B cell (primary cell): ENCODE results near the gene LOC101059915.

Source experiments
- ATAC-seq: fragments of 200-7000 bp; cut with Tn5 transposase; one replicate; pipeline ENCODE4 v1.10.0; 2021; ENCODE audit warnings: low read depth, mild to moderate bottlenecking, moderate number of reproducible peaks, moderate library complexity
- CTCF ChIA-PET: fragments of 350-600 bp; sonication (Branson Sonifier 250); formaldehyde crosslinking; loops from one replicate; lab custom pipeline; 2021; ENCODE audit warnings: antibody characterized with exemption, inconsistent platforms; lab: Charles Lee
- POLR2A ChIA-PET: fragments of 350-600 bp; sonication (Branson Sonifier 250); formaldehyde crosslinking; loops from one replicate; lab custom pipeline; 2021; ENCODE audit warnings: antibody characterized with exemption; lab: Charles Lee
- DNase-seq: peaks from one replicate; pipeline ENCODE4 v3.0.0; 2013
- H2AFZ ChIP-seq: 2 replicates; pipeline ENCODE4 v1.6.1; 2012; ENCODE audit warnings: mild to moderate bottlenecking, low read depth, low read length; ENCODE audit not compliant: insufficient read depth, poor library complexity, severe bottlenecking
- H3K27ac ChIP-seq, 2 donors: 1 replicate in 1 of 2; 2 replicates in 1 of 2; pipeline ENCODE4 v1.5.1; 2012 to 2013; ENCODE audit warnings: low read length in 2 of 2, mild to moderate bottlenecking in 2 of 2, moderate library complexity in 1 of 2
- H3K27me3 ChIP-seq, 4 experiments: fragments of 200-600 bp in 1 of 4; sonication (generic) in 1 of 4; replicated peaks in 1 of 4; 1 replicate in 2 of 4; 2 replicates in 2 of 4; pipeline versions ENCODE4 v1.6.1 to v1.7.0; 2013 to 2016; ENCODE audit warnings: low read length in 3 of 4, mild to moderate bottlenecking in 2 of 4, mixed read lengths in 1 of 4, moderate library complexity in 1 of 4; ENCODE audit not compliant: insufficient read depth in 4 of 4, control insufficient read depth in 3 of 4; ENCODE audit errors: control extremely low read depth in 1 of 4
- H3K36me3 ChIP-seq, 2 experiments: replicated peaks in 1 of 2; 1 replicate in 1 of 2; 2 replicates in 1 of 2; pipeline versions ENCODE4 v1.6.1 to v1.7.1; 2013; ENCODE audit warnings: low read length in 1 of 2; ENCODE audit not compliant: insufficient read depth in 2 of 2, control insufficient read depth in 1 of 2; ENCODE audit errors: control extremely low read depth in 1 of 2, extremely low read depth in 1 of 2
- H3K4me1 ChIP-seq, 2 donors: fragments of 200-600 bp in 1 of 2; sonication (generic) in 1 of 2; 1 replicate in 1 of 2; 2 replicates in 1 of 2; pipeline versions ENCODE4 v1.5.1 to v1.6.1; 2013 to 2017; ENCODE audit warnings: low read length in 2 of 2; ENCODE audit not compliant: control insufficient read depth in 2 of 2, insufficient read depth in 2 of 2
- H3K4me2 ChIP-seq: replicated peaks from 2 replicates; pipeline ENCODE3; 2012; ENCODE audit warnings: mild to moderate bottlenecking, low read depth, low read length; ENCODE audit not compliant: poor library complexity, severe bottlenecking
- H3K4me3 ChIP-seq, 5 experiments: fragments of 200-600 bp in 1 of 5; sonication (generic) in 1 of 5; 1 replicate in 3 of 5; 2 replicates in 2 of 5; pipeline versions ENCODE4 v1.5.1 to v1.7.0; 2011 to 2016; ENCODE audit warnings: low read length in 4 of 5, mild to moderate bottlenecking in 4 of 5, low read depth in 2 of 5, control low read depth in 1 of 5, moderate library complexity in 1 of 5; ENCODE audit not compliant: insufficient read depth in 1 of 5; ENCODE audit errors: control extremely low read depth in 1 of 5, extremely low read depth in 1 of 5
- H3K79me2 ChIP-seq: fragments of 200-600 bp; sonication (generic); one replicate; pipeline ENCODE4 v1.6.0; 2016; ENCODE audit warnings: low read length; ENCODE audit not compliant: control insufficient read depth, insufficient read depth
- H3K9ac ChIP-seq: fragments of 200-600 bp; sonication (generic); 2 replicates; pipeline ENCODE4 v1.6.1; 2017; ENCODE audit warnings: mild to moderate bottlenecking, low read length, moderate library complexity
- H3K9me3 ChIP-seq, 3 donors: one replicate each; pipeline versions ENCODE4 v1.6.1 to v1.7.1; 2013; ENCODE audit warnings: low read length in 2 of 3; ENCODE audit not compliant: control insufficient read depth in 2 of 3, insufficient read depth in 1 of 3; ENCODE audit errors: control extremely low read depth in 1 of 3
- H4K20me1 ChIP-seq: 2 replicates; pipeline ENCODE4 v1.6.0; 2012; ENCODE audit warnings: mild to moderate bottlenecking, low read length; ENCODE audit not compliant: insufficient read depth, control insufficient read depth, poor library complexity, severe bottlenecking
- H3K27ac Mint-ChIP-seq: one replicate; pipeline ENCODE4 v1.8.0; 2021; ENCODE audit warnings: mixed read lengths
- H3K27me3 Mint-ChIP-seq: one replicate; pipeline ENCODE4 v1.8.0; 2021; ENCODE audit warnings: mixed read lengths
- H3K4me1 Mint-ChIP-seq: one replicate; pipeline ENCODE4 v1.8.0; 2021; ENCODE audit warnings: mixed read lengths
- H3K4me3 Mint-ChIP-seq: one replicate; pipeline ENCODE4 v1.8.0; 2021; ENCODE audit warnings: mixed read lengths
- H3K9me3 Mint-ChIP-seq: one replicate; pipeline ENCODE4 v1.8.0; 2022; ENCODE audit warnings: mixed read lengths; ENCODE audit not compliant: insufficient read depth
- EZH2 ChIP-seq: IDR thresholded peaks from 2 replicates; pipeline ENCODE4 v1.6.1; 2012; ENCODE audit warnings: borderline replicate concordance, low read depth, mild to moderate bottlenecking, moderate library complexity, low read length; ENCODE audit not compliant: insufficient read depth, poor library complexity, severe bottlenecking
- WGBS: methylation state at CpG from one replicate; pipeline ENCODE4 v1.1.5; 2013; ENCODE audit warnings: missing lambda C conversion rate; ENCODE audit not compliant: insufficient coverage; 5-methylcytosine and 5-hydroxymethylcytosine counted together
- intact Hi-C: fragments of 100-400 bp; cut with micrococcal nuclease; formaldehyde crosslinking; loops from one replicate; pipeline ENCODE4 v1.10.0; 2022
- TF ChIP-seq, protein P1 (sequence below): fragments of 200-600 bp; IDR thresholded peaks from one replicate; pipeline ENCODE4 v1.8.0; 2022; ENCODE audit warnings: antibody characterized with exemption, mild to moderate bottlenecking

Gene LOC101059915

GRCh38 chrX:71626576-71626975, 40.8 kb upstream of the LOC101059915 start:
- ChIA-PET CTCF (interaction anchor here (0.7 to 1.6 kb wide), 2 partner anchors 10 to 86 kb away, joined by 3 to 4 read pairs; no protein-coding TSS in a partner anchor), POLR2A (no interaction called here)
- DNase-seq, result no peak
- Histone ChIP-seq H4K20me1 (no peaks in the 10 kb centered on the region), H3K79me2 (no peaks in the 10 kb centered on the region), H3K4me2 (no peak overlapping the region), H3K4me3 (no peak overlapping the region), H3K36me3 (no peaks in the 10 kb centered on the region), H3K9me3 (no peaks in the 10 kb centered on the region), H3K4me1 (peaks cover 40 to 66% of the 10 kb centered on the region in 2 donors), H3K27ac (no peak overlapping the region), H2AFZ (no peak overlapping the region), H3K27me3 (no peaks in the 10 kb centered on the region), H3K9ac (no peak overlapping the region)
- ATAC-seq, result no peak
- intact Hi-C loops, result no loop called here
- no peaks in the 10 kb centered on the region for H3K9me3 Mint-ChIP-seq
- WGBS, result 100% methylated on average over 4 of the region's 6 CpGs
- H3K4me1 Mint-ChIP-seq, result peaks cover 49% of the 10 kb centered on the region
- H3K4me3 Mint-ChIP-seq, result no peak overlapping the region
- TF ChIP-seq EZH2, result no peak
- TF ChIP-seq, protein P1, sequence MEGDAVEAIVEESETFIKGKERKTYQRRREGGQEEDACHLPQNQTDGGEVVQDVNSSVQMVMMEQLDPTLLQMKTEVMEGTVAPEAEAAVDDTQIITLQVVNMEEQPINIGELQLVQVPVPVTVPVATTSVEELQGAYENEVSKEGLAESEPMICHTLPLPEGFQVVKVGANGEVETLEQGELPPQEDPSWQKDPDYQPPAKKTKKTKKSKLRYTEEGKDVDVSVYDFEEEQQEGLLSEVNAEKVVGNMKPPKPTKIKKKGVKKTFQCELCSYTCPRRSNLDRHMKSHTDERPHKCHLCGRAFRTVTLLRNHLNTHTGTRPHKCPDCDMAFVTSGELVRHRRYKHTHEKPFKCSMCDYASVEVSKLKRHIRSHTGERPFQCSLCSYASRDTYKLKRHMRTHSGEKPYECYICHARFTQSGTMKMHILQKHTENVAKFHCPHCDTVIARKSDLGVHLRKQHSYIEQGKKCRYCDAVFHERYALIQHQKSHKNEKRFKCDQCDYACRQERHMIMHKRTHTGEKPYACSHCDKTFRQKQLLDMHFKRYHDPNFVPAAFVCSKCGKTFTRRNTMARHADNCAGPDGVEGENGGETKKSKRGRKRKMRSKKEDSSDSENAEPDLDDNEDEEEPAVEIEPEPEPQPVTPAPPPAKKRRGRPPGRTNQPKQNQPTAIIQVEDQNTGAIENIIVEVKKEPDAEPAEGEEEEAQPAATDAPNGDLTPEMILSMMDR, result no peak
- no peaks in the 10 kb centered on the region for H3K27me3 Mint-ChIP-seq
- no peak overlapping the region for H3K27ac Mint-ChIP-seq

- DNase-seq (no peak), ATAC-seq (no peak)
- Histone ChIP-seq H3K27me3 (no peaks in the 10 kb centered on the region), H3K36me3 (no peaks in the 10 kb centered on the region), H3K4me3 (no peak overlapping the region), H4K20me1 (no peaks in the 10 kb centered on the region), H3K4me1 (peaks cover 33 to 54% of the 10 kb centered on the region in 2 donors), H3K4me2 (no peak overlapping the region), H2AFZ (no peak overlapping the region), H3K9ac (no peak overlapping the region), H3K9me3 (no peaks in the 10 kb centered on the region), H3K27ac (no peak overlapping the region), H3K79me2 (no peaks in the 10 kb centered on the region)
- ChIA-PET CTCF (no interaction called here), POLR2A (no interaction called here)
- intact Hi-C loops, result no loop called here
- WGBS, result 96% methylated on average over 5 of the region's 14 CpGs
- TF ChIP-seq, protein P1, result no peak
- TF ChIP-seq EZH2, result no peak
- Mint-ChIP-seq H3K4me1 (peaks cover 37% of the 10 kb centered on the region), H3K27ac (no peak overlapping the region), H3K27me3 (no peaks in the 10 kb centered on the region), H3K9me3 (no peaks in the 10 kb centered on the region), H3K4me3 (no peak overlapping the region)
These were observed 39.5 kb upstream of the LOC101059915 start for GRCh38 chrX:71627588-71628404.
